Measurements from ENCODE around the gene PHC3.

PHC3 gene

DNA sequence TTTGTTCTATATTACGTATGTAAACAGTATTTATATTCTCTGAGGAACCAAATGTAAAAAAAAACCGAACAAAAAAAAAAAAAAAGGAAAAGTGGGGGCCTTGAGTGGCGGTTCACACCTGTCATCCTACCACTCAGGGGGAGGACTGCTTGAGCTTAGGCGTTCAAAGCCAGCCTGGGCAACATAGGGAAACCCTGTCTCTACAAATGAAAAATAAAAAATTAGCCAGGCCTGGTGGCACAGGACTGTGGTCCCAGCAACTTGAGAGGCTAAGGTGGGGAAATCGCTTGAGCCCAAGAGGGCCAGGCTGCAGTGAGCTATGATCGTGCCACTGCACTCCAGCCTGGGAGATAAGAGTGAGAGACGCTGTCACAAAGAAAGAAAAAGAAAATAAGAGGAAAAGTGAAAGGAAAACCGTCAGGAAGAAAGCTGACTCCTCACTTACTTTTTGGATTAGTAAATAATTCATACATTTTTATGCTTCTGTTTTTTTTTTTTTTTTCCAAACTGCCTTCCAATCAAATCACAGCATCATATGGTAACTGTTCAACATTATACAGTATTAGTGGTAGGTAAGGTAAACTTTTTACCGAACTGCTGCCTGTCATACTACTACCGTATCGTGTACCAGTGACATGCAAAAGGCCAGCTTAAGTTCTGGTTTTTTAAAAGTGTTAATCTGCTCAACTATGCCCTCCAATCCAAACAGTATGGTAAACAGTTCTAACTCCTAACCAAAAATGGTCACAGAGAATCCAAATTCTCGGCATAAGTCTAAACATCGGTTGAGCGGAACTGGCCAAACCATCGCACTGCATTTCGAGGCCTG, 1.2 kb downstream of the PHC3 start:
- DNase-seq = peak; percentile 43

DNA sequence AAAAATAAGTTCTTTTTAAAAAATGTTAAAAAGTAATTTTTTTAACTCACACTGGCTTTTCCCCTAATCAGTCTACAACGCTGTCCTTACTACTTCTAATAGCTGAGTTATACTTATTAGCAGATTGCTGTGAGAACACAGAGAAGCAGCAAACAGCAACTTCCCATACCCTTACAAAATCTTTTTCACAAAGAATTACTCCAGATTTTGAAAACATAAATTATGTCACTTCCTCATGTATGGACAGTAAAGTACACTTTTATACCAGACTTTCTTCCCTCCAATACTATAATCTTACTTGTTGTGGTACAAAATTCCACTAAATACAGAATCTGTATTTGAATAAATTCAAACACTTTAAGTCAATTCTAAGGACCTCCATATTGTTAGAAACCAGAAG, 2.1 kb downstream of the PHC3 start:
- DNase-seq = no peak

DNA sequence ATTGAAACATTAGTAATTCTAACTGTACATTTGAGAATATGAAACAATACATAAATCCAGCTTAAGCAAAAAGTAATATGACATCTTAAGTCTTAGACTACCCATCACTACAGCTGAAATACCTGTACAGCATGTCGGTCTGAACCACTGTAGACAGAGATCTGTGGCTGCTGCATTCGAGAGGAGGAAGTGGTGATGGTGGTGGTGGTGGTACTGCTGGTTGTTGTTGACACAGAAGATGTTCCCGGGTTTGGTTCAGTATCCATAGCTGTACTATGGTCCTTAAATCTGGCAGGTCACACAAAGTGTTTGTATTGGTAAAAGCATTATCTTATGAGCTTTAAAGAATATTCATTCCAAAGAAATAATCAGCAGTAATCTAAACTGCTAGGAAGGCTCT, 2.9 kb downstream of the PHC3 start:
- no peak for DNase-seq

DNA sequence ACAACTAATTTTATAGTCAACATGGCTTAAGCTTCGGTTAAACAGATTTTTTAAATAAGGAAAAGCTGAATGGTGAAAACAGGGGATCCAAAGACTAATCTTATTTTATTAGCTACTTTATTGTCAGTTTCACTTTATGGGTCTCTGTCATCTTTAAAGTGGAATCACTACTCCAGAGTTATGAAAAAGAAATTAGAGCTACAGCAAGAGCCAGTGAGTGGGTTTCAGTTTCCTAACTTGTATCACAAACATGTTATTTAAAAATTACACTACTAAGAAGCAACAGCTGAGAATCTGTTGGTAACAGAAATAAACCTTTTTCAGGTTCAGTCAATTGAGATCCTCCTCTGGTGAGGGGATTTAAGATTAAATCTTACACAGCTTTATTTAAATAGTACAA, 10.0 kb downstream of the PHC3 start:
- no peak for DNase-seq

DNA sequence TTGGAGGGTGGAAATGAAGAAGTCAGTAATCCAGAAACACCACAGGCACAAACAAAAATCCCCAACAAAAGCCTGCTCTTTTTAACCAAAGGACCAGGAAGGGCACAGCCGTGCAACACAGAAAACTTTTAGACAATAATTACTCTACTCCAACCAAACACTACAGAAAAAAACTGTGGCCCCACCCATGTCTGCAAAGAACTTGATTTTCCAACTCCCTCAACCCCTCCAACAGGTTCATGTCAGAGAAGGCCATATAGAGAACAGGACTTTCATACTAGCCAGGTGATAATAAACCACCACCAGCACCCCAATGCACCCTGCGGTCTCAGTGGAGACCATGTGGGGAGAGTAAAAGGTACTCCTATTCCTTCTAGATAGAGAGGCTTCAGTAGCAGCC, 16.8 kb downstream of the PHC3 start:
- DNase-seq = no peak

DNA sequence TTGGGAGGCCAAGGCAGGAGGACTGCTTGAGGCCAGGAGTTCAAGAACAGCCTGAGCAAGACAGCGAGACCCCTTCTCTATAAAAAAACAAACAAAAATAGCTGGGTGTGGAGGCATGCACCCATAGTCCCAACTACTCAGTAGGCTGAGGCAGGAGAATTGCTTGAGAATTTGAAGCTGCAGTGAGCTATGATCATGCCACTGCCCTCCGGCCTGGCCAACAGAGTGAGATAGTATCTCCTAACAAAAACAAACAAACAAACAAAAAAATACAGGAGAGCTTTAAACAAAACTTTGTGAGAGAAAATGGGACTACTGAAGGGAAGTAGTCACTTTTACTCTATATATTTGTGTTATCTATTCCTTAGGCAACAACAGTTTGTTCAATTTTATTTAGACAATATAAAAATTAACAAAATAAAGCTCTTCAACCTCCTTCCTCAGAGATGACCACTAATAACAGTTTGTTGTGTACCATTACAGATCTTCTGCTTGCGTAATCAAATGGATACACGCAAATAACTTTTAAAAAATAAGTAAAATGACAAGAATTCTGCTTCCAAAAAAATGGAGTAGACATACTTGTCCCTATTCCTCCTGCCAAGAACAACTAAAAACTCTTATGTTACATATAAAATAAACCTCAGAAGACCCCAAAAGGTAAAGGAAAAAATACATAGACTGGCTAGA, 17.4 kb downstream of the PHC3 start:
- DNase-seq = no peak

DNA sequence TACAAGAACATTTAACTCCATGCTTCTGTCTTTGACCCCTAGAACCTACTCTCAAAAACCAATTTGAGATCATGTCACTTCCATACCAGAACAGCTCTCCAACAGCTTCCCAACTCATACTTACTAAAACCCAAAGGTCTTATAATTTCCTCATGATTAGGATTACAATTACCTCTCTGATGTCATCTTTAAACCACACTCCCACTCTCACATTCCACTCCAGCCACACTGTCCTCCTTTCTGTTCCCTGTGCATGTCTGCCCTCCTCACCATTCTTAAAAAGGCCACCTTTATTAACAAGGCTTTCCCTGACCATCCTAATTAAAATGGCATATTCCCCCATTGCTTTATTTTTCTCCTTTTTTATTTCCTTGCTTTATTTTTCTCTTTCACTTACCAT, 18.9 kb downstream of the PHC3 start:
- no peak for DNase-seq

DNA sequence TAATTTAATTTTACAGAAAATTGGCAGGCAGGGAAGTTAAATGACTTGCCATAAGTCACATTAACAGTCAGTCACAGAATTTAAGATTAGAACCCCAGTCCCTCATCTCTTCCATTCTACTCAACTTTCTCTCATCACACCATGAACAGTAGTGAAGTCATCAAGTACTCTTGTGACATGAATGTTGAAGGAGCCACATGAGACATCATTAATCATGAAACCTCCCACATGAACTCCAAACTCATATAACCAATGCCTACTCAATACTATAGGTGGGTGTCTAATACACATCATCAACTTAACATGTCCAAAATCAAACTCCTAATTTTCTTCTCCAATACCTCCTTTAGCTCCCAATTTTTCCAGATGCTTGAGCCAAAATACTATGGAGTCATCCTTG, 19.5 kb downstream of the PHC3 start:
- DNase-seq = no peak

DNA sequence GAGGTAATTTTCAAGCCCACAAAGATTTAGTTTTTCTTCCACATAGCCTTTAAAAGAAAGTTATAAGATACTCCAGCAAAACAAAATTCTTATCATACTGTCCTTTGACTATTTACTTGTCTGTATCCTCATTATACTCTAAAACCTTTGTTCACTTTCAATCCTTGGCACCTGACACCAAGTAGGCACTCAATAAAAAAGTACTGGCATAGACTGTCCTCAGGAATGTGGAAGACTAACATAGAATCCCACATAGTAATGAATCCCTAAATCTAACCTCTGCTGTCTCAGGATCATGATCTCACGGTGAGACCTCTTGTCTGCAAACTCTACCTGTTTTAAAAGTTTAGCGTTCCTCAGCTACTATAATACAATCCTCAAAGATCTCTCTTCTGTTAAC, 21.6 kb downstream of the PHC3 start:
- DNase-seq = no peak

DNA sequence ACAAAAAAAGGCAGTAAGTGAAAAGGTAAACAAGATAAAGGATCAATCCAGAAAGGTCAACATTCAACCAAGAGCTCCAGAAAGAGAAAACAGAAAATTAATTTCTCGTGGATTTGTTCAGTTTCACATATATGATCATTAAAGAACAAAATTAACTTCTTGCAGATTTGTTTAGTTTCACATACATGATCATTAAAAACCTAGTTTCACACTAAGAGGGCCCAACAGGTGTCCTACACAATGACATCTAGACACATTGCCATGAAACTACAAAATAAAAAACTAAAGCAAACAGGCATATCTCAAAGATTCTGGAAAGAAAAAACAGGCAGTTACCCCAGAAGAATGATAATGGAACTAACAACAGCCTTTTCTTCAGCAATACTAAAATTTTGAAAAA, 22.1 kb downstream of the PHC3 start:
- DNase-seq = no peak

DNA sequence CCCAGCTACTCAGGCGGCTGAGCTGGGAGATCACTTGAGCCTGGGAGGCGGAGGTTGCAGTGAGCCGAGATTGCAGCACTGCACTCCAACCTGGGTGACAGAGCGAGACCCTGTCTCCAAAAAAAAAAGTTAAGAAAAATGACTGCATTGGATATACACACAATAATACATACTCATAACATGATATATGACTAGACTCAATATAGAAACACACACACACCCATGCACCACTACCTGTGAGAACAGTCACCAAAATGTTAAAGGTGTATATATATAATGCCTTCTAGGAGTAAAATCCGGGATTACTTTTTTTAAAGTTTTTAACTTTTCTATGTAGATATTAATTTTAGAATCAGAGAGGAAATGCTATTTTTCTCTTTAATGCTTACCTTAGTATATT, 25.9 kb downstream of the PHC3 start:
- no peak for DNase-seq

DNA sequence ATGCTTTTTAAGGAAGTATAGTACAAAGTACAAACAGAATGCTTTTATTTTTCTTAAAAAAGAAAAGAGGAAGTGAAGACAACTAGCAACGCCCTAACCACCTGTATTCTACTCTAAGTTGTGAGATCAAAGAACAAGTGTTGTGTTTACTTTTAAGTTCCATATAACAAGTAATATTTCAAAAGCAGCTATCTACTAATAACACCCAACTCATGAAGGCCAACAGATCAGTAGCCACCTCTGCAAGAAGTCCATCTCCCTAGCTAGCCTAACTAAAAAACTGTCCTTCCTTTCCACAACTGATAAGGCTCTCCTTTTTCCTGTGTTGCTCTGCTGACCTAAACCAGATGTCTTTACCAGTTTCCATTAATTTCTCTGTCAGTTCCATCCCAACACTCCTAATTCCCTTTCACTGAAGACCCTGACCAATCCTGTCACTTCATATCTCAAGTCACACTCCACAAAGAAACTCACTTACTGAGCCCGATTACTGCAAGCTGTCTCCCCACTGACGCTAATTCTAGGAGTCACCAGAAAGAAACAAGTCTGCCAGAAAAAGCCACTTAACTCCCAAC, 26.9 kb downstream of the PHC3 start:
- DNase-seq = no peak

DNA sequence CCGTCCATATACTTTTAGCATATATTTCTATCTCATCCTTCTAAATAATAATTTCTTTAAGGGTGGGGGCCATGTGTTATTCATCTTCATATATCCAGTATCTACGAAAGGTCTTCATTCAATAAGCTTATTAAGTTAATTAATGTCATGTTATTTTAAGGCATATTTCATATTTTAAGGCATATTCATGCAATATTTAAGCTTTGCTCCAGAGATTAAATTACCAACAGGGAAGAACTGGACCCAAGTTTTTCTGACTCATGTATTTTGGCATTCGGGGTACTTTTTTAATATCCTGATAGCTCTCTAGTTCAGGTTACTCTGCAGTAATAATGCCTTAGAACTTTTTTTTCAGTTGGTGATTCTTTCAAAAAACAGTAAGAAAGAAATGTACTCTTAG, 27.4 kb downstream of the PHC3 start:
- DNase-seq = no peak

DNA sequence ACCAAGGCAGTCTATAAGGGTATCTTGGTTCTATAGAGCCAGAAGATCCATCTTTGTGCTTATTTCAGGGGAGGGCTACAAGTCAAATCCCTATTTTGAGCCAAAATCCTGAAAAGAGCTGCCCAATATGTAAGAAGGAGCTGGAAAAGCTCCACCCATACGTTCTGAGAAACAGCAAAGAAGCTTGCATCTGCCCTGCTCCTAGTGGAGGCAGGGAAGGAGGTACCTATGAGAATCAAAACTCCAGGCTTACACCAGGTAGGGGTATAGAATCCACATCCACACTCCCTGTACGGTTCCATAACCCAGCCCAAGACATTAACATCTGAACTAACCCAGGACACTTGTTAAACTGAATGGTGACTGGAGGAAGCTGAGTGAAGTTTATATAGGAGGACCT, 30.0 kb downstream of the PHC3 start:
- no peak for DNase-seq

DNA sequence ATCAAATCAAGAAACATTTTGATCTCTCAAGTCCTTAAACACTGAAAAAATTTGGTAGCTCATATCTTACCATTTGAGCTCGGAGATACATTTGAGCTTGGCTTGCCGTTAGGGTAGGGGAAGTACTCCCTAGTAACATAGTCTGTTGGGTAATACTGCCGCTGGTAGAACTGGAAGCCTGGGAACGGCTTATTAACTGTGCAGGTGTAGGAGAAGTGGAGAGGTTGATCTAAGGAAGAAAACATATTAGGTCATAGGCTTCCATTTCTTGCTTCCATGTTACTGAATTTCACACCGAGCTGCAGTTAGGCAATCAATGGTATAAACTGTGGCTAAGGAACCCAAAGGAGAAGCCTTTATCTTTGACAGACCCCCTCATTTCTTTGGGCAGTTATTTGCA, 32.5 kb downstream of the PHC3 start:
- no peak for DNase-seq

DNA sequence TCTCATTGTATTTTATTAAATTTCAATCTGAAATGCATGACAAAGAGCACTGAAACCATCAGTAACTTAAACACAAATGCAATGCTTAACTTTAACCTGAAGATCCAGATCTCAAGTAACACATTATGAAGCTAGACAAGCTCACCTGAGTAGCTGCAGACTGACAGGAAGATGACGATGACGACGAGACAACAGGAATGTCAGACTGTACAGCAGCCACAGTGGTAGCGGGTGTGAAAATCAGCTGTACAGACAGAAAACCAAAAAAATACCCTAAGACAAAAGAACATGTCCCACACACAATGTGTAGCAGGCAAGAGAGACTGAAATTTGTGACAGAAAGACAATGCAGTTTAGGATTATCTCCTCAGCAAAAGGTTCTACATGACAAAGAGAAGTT, 36.3 kb downstream of the PHC3 start:
- DNase-seq = no peak

DNA sequence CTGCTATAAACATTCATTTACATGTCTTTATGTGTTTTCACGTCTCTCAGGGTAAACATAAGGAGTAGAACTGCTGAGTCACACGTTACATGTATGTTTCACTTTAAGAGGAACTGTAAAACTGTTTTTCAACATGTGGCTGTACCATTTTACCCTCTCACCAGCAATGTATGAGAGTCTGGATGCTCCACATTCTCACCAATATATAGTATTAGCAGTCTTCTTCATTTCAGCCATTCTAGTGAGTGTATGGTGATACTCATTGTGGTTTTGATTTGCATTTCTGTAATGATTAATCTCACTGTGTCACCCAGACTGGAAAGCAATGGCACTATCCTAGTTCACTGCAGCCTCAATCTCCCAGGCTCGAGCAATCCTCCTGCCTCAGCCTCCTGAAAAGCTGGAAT, 37.1 kb downstream of the PHC3 start:
- DNase-seq = no peak

DNA sequence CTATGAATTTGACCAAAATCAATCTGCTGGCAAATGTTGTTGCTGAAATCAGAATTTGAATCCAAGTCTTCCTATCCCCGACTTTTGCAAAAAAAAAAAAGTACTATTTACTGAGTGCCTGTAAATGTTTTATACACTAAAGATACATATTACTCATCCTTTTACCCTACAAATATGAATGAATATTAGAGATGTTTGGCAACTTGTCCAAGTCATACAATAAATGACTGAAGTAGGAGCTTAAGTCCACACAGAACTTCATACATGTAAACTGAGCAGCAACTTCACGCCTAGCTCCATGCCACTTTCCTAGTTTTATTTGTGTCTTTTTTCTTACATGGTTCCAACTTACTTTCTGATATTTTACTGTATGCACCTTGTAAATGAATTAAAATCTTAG, 39.2 kb downstream of the PHC3 start:
- no peak for DNase-seq

DNA sequence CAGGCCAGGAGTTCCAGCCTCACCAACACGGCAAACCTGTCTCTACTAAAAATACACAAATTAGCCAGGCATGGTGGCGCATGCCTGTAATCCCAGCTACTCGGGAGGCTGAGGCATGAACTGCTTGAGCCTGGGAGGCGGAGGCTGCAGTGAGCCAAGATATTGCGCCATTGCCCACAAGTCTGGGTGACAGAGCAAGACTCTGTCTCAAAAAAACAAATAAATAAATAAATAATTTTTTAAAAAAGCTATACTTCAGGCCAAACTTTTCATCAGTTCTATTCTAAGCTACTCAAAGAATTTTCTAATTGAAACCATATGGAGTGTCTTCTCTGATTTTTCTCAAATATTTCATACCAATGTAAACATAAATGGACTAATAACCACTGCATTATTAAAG, 43.5 kb downstream of the PHC3 start:
- DNase-seq = no peak

DNA sequence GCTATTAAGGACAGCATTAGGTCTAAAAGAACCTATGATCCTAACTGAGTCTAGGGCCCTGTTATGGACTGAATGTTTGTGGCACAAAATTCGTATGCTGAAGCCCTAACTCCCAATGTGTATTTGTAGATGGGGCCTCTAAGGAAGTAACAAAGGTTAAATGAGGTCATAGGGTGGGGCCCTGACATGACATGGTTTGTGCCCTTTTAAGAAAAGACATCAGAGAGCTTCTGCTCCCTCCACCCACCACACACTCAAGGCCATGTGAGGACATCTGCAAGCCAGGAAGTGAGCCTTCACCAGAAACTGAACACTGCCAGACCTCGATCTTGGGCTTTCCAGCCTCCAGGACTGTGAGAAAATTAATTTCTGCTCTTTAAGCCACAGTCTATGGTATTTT, 49.2 kb downstream of the PHC3 start:
- DNase-seq = no peak

DNA sequence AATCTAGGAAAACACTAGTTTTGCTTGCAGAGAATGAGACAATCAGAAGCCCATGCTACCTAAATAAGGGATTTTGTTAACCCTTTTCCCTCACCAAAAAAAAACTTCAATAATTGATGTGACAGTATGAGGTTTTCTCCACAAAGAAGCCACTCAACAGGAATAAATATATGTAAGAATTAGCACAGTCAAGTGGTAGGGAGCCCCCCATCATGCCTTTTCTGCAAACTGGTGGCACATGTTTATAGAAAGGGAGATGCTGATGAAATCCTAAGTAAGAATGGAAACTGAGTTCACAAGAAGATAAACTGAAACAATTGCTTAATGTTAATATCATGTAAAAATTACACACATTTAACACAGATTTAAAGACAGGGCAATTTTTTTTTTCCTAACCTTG, 51.0 kb downstream of the PHC3 start:
- no peak for DNase-seq

DNA sequence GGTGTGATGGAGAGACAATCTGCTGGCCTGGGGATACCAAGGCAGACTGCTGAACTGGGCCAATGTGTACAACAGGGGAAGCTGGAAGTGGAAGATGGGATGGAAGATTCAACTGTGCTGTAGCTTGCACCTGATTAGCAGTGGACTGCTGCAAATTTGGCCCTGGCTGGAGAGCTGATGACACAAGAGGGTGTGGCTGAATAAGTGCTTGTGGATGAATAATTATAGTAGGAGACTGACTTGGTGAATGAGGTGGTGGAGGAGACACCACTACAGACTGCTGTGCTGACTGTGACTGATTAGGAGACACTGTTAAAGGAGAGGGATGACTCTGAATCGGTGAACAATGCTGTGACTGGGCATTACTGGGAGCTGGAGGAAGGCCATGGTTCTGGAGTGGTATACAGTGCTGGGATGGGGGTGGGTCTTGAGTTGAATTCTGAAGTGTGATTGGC, 52.5 kb downstream of the PHC3 start:
- peak; percentile 31 for DNase-seq

DNA sequence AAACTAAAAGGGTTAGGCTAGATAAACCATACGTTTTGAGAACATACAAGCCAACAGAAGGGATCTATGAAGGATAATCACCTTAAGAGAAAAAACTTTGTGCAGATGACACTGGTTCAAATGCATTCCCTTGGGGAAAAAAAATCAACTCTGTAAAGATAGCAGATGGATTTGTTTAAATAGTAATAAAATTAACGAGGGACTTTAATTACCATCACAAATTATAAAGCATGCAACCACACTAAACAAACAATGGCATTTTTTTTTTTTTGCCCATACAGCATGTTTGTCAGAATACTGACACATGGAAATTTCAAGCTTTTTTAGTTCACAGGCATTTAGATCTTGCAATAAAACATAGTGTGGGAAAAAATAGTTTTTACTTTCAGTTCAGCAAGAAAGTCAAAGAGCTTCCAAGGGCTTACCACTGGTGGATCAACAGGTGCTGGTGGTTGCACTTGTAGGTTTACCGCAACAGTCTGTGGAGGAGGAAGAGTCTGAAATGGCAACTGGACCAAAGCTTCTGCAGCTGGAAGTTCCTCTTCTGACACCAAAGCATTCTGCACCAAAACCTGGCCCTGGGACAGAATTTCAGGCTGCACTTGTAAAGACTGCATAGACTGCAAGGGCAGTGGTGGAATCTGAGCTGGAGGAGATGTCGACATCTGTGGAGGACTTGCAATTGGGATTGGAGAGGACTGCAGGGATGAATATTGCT, 53.1 kb downstream of the PHC3 start:
- DNase-seq = peak; percentile 55

DNA sequence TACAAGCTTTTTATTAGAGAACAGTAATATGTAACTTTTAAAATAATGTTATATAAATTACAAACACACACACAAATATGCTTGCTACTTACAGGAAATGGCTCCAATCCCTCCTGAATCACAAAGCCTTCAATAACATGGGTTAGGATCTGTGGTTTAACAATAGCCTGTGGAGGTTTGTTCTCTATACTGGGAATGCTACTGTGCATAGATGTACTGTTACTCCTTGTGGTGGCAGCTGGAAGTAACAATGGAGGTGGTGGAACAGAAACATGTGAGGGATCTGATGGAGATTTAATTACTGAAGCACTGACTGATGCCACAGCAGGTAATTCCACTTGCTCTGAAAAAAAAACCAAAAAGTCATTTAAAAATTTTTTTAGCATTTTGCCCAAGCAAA, 64.4 kb downstream of the PHC3 start:
- peak; percentile 10 for DNase-seq

Measured in NCI-H146 (cell line).